ENCODE measurements around the gene CSAD.

DNA sequence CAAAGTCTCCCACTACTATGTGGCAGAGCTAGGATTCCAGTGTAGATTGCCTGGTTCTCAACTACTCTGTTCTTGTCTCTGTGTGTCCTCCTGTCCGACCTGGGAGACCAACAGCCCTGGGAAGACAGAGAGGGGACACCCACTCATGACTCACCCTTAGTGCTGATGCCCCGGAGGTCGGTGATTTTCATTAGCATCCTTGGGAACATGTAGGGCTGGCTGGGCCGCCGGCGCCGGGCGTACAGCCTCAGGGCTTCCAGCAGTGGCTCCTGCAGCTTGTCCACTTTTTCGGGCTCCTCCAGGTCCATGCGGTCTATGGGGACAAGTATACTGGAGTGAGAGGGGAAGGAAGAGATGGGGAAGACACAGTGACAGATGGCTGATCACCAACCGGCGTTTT lies 32.2 kb upstream of the CSAD start:
- TF ChIP-seq, protein P1, sequence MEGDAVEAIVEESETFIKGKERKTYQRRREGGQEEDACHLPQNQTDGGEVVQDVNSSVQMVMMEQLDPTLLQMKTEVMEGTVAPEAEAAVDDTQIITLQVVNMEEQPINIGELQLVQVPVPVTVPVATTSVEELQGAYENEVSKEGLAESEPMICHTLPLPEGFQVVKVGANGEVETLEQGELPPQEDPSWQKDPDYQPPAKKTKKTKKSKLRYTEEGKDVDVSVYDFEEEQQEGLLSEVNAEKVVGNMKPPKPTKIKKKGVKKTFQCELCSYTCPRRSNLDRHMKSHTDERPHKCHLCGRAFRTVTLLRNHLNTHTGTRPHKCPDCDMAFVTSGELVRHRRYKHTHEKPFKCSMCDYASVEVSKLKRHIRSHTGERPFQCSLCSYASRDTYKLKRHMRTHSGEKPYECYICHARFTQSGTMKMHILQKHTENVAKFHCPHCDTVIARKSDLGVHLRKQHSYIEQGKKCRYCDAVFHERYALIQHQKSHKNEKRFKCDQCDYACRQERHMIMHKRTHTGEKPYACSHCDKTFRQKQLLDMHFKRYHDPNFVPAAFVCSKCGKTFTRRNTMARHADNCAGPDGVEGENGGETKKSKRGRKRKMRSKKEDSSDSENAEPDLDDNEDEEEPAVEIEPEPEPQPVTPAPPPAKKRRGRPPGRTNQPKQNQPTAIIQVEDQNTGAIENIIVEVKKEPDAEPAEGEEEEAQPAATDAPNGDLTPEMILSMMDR (conservative IDR thresholded peaks at IDR 0.05; ENCODE audit: low read depth, low read length): no peak
- no peak for TF ChIP-seq EZH2 (IDR thresholded peaks at IDR 0.05; ENCODE audit: borderline replicate concordance, low read depth, low read length, poor library complexity, severe bottlenecking)
